ENCODE measurements around the gene BCL2L2.

The BCL2L2 gene

GRCh38 chr14:23299986-23300686 lies 6.5 kb upstream of the BCL2L2 start:
- DNase-seq (ENCODE audit: low spot score) = peak; percentile 34

DNA sequence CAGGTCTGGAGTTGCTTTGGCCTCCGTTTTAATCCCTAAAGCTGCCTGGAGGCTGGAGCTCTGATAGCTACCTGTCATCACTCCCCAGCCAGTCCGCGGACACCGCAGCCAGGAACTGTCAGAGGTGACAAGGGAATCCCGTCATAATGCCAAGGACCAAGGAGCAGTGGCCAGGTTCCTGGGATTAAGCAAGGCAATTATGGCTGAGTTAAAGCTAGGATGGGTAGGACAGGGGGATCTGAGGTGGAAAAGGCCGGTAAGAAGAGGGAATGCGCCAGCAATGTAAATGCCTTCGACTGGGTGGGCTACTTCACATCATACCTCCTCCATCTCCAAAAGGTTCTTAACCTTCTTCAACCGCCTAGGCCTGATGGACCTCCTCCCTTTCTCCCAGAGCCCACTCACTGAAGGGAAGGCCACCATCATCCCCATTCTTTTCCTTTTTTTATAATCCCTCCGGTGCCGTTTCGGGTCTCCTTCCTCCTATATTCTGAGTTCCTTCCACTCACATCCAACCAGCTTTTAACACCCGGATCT lies 5.9 kb upstream of the BCL2L2 start:
- DNase-seq (ENCODE audit: low spot score) = peak; percentile 67

DNA sequence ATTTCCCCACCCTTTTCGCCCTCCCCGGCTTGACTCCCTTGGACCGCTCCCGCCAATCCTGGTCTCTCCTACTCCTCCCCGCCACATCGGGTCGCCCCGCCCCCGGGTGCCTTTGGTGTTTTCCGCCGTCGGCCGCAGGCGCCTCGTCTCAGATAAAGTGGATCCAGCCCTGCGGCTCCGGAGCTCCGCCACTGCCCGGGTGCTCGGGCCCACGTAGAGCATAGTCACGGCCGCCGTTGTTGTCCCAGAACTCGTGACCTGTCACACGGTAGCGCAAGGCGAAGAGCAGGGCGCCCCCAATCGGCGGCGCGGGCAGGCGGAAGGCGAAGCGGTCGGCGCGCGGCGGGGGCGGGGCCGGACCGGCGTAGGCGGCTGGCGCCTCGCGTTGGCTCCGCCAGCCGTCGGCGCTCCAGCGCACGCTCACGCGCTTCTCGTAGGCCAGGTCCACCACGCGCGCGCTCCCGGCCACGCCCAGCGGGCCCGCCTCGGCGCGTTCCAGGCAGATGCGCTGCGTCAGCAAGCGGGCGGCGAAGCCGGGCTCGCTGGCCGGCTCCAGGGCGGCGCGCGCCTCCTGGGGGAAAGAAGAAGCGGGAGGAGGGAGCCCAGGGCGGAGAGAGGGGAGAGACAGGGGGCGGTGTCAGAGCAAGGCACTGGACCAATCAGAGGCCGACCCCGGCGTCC lies 5.2 kb upstream of the BCL2L2 start:
- peak; percentile 99 for DNase-seq (ENCODE audit: low spot score)

GRCh38 chr14:23301969-23302289 lies 4.7 kb upstream of the BCL2L2 start:
- no peak for DNase-seq (ENCODE audit: low spot score)

DNA sequence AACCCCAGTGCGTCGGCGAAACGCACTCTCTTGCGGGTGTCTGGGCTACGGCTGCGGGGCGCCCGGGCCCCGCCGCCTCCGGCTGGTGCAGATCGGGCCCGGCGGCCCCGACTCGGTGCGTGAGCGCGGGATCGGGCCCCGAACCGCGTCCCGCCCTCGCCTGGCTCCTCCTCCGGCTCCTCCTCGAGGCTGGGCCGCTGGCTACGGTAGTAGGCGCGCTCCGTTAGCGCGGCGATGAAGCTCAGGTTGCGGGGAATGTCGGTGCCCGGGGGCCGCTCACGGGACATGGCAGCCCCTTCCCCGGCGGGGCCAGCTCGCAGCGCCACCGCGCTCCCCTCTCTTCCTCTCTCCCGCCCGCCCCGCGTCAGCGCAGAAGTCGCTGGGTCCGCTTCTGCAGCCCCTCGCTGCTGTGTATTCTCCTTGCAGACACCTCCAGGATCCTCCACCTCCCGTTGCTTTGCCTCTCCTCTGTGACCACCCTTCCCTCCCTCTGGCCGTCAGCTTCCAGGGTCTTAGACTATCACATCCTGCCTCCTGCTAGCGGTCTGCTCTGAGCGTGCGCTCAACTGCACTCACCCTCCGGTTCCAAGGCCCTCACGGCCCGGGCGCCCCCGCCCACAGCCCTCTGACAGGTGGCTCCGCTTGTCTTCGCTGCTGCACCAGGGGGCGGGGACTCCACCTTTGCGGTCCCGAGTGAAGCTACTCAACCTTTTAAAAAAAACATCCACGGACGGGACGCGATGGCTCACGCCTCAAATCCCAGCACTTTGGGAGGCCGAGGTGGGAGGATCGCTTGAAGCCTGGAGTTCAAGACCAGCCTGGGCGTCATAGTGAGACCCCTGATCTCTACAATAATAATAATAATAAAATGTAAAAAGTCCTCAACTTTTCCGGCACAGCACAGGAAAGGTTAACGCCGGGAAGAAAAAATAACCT lies 4.1 kb upstream of the BCL2L2 start, which contains the start of gene PPP1R3E:
Gene PPP1R3E (minus strand): TSS at position 570 of the 936 bp plus-strand sequence. CDS start 283 bp downstream, at position 287.
- peak; percentile 82 for DNase-seq (ENCODE audit: low spot score)

- no peak for DNase-seq (ENCODE audit: low spot score)
Measured at GRCh38 chr14:23307146-23307530, 505 bp downstream of the BCL2L2 start.

- DNase-seq (ENCODE audit: low spot score) = peak; percentile 54
Measured at GRCh38 chr14:23307687-23308644, 1.3 kb downstream of the BCL2L2 start.

DNA sequence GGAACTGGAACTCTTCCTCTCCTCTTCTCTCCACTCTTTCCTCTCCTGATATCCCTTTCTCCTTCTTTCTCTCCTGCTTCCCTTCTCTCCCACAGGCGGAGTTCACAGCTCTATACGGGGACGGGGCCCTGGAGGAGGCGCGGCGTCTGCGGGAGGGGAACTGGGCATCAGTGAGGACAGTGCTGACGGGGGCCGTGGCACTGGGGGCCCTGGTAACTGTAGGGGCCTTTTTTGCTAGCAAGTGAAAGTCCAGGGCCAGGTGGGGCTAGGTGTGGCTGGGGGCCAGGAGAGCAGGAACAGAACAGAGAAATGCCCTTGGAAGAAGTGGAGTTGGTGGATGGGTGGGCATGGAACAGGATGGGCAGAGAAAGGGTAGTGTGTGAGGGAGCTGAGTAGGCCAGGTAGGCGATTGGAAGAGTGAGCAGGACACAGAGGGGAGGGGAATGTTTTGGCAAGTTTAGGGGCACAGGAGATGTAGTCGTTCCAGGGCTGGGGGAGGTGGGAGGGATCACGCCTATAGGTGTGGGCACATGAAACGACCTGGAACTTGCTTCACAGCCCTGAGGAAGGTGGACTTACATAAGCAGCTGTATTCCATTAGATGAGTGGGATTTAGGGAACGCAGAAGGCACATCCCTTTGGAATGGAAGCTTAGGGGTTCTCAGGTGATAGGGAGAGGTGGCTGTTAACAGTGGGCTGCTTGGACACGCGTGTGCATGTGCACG lies 2.2 kb downstream of the BCL2L2 start:
- no peak for DNase-seq (ENCODE audit: low spot score)

DNA sequence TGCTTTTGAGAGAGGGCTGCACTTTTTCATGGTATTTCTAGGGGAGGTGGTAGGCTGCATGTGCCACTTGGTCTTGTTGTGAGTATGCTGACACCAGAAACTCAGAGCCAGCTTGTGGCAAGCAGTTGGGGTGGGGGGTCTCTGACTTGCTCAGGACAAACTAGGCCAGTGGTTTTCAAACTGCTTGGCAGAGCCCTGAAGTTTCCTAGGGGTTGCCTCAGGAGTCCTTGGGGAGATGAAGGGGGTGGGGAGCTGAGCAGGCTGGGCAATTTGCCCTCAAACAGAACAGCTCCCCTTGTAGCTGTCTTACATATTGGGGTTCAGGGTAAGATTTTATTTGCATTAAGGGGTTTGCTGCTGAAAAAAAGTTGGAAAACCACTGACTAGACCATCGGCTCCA lies 3.9 kb downstream of the BCL2L2 start:
- no peak for DNase-seq (ENCODE audit: low spot score)

GRCh38 chr14:23316300-23316699 lies 9.7 kb downstream of the BCL2L2 start:
- DNase-seq (ENCODE audit: low spot score) = no peak

DNA sequence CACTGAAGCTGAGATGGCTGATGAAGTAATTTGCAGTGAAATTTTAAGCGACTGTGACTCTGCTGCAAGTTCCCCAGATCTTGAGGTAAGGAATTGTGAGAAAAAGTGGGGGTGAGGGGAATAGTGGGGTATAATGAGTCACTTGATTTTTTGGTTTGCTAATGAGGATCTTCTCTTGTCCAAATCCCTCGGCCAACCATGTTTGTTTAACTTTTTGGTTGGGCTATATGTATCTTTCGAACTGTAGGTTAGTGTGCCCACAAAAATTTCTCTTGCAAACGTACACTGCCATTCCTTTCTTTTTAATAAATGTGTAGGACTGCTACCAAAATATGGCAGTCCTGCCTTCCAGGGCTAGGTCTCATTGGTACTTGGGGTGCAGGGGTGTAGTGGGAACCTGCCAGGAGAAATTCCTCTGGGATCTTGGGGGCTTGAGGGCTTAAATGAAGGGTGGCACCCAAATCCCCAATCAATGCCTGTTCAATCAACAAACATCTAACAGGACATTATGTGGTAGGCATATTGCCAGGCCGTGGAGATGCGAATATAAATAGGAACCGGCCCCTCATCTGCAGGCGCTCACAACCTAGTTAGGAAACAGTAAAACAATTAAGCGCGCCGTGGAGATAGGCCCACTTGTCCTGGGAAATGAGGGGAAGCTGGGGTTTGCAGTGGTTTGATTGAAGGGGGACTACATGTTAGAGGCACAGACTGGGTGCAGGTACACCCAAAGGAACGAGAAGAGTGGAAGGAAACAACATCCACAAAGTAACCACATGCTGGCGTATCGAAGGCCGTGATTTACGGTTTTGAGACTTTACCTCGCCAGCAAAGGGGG lies 13.3 kb downstream of the BCL2L2 start:
- DNase-seq (ENCODE audit: low spot score) = no peak

GRCh38 chr14:23320584-23321571 lies 14.2 kb downstream of the BCL2L2 start, which contains the start of gene PABPN1:
PABPN1 (plus strand) TSS chr14:23321457; CDS start chr14:23321470, 13 bp downstream.
- DNase-seq (ENCODE audit: low spot score) = peak; percentile 100

- DNase-seq (ENCODE audit: low spot score) = peak; percentile 76
Measured at GRCh38 chr14:23321572-23322547, 15.2 kb downstream of the BCL2L2 start.

GRCh38 chr14:23322568-23323517 lies 16.2 kb downstream of the BCL2L2 start:
- peak; percentile 34 for DNase-seq (ENCODE audit: low spot score)

GRCh38 chr14:23323838-23324454 lies 17.3 kb downstream of the BCL2L2 start:
- DNase-seq (ENCODE audit: low spot score) = no peak
